ENCODE results near the gene MAPKBP1. TPM values are rescaled to one million over a fixed set of nuclear protein-coding genes. Genes with fewer than 3 reads are reported as not detected.

Gene MAPKBP1
- total and polyA plus RNA-seq, 2 of the 13 experiments (the other 11 are each of a cell fraction or from before 2014, with no cell fraction given): 3.0 to 7.3 TPM

DNA sequence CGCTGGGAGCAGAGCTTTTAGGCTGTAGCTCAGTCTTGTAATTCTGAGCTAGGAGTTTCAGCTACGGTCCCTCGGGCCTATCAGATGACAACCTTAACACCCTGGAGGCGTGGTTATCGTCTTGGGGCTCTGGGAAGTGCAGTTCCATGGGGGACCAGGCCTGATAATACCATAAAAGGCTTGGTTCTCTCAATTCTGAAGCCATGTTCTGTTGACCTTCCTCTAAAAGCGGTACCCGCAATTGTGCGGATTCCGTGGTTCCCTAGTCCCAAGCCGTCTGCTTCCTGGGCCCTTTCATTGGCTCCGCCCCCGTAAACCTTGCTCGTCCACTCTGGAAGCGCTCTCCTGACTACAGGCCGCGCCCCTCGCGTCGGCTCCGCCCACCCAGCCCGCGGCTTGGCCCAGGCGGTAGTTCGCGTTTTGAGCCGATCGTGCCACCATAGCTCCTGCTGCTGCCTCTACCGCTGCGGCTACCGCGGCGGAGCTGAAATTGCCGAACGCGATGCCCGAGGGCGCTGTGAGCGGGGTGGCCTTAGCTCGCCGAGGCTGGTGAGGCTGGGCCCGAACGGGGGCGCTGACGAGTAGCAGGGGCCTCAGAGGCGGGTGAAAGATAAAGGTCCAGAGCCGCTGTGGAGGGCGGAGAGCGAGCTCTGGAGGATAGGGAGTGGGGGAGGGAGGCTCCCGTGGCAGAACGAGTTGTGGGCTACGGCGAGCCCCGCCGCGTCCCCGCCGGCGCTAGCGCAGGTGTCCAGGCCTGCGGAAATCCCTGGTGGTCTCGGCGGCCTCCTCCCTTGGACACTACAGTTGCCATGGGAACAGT, at the start of gene MAPKBP1 (continued):
- TF ChIP-seq FOXO1 (CRISPR knock-in tag; IDR thresholded peaks at IDR 0.05) (peak; percentile 63; the same call in 1 of the 2 replicates), MTF2 (CRISPR knock-in tag; IDR thresholded peaks at IDR 0.05; ENCODE audit: borderline replicate concordance) (no peak; the same call in 1 of the 2 replicates), HNRNPL (IDR thresholded peaks at IDR 0.05; ENCODE audit: low read depth, low read length) (peak; percentile 93), TARDBP (CRISPR knock-in tag; IDR thresholded peaks at IDR 0.05) (peak; percentile 97), ZNF18 (CRISPR knock-in tag; IDR thresholded peaks at IDR 0.05; ENCODE audit: insufficient replicate concordance) (peak; percentile 73), RXRB (CRISPR knock-in tag; IDR thresholded peaks at IDR 0.05; ENCODE audit: borderline replicate concordance) (peak; percentile 54; the same call in 1 of the 2 replicates), MAFF (IDR thresholded peaks at IDR 0.05; ENCODE audit: low read depth, low read length) (no peak), PHF21A (CRISPR knock-in tag; IDR thresholded peaks at IDR 0.05) (peak; percentile 95), TEAD3 (CRISPR knock-in tag; optimal IDR thresholded peaks at IDR 0.05; ENCODE audit: borderline replicate concordance) (peak; percentile 83), ZBTB42 (CRISPR knock-in tag; IDR thresholded peaks at IDR 0.05) (no peak), PAWR (CRISPR knock-in tag; IDR thresholded peaks at IDR 0.05; ENCODE audit: borderline replicate concordance) (0 out of 2 replicates have a peak, but pooled peaks have one; percentile 29), EP300 (IDR thresholded peaks at IDR 0.05; ENCODE audit: low read depth in 2 of 2, low read length in 2 of 2) (peak; percentile 37 to 40; a peak in 3 of 4 replicates), EP300 (CRISPR knock-in tag; IDR thresholded peaks at IDR 0.05; ENCODE audit: borderline replicate concordance) (no peak; the same call in 1 of the 2 replicates), ZNF781 (CRISPR knock-in tag; IDR thresholded peaks at IDR 0.05; ENCODE audit: borderline replicate concordance, not compliant biosample characterization) (peak; percentile 39), BATF2 (CRISPR knock-in tag; IDR thresholded peaks at IDR 0.05) (no peak), CBFB (CRISPR knock-in tag; IDR thresholded peaks at IDR 0.05) (peak; percentile 91), TOPORS (CRISPR knock-in tag; IDR thresholded peaks at IDR 0.05) (peak; percentile 82; the same call in 1 of the 2 replicates), ARNT (IDR thresholded peaks at IDR 0.05) (no peak), ZNF598 (CRISPR knock-in tag; IDR thresholded peaks at IDR 0.05; ENCODE audit: borderline replicate concordance) (peak; percentile 87), ZNF510 (CRISPR knock-in tag; IDR thresholded peaks at IDR 0.05; ENCODE audit: low read depth) (no peak; the same call in 1 of the 2 replicates), HINFP (CRISPR knock-in tag; IDR thresholded peaks at IDR 0.05; ENCODE audit: low read depth) (0 out of 2 replicates have a peak, but pooled peaks have one; percentile 61)
- TF ChIP-seq, protein P1, sequence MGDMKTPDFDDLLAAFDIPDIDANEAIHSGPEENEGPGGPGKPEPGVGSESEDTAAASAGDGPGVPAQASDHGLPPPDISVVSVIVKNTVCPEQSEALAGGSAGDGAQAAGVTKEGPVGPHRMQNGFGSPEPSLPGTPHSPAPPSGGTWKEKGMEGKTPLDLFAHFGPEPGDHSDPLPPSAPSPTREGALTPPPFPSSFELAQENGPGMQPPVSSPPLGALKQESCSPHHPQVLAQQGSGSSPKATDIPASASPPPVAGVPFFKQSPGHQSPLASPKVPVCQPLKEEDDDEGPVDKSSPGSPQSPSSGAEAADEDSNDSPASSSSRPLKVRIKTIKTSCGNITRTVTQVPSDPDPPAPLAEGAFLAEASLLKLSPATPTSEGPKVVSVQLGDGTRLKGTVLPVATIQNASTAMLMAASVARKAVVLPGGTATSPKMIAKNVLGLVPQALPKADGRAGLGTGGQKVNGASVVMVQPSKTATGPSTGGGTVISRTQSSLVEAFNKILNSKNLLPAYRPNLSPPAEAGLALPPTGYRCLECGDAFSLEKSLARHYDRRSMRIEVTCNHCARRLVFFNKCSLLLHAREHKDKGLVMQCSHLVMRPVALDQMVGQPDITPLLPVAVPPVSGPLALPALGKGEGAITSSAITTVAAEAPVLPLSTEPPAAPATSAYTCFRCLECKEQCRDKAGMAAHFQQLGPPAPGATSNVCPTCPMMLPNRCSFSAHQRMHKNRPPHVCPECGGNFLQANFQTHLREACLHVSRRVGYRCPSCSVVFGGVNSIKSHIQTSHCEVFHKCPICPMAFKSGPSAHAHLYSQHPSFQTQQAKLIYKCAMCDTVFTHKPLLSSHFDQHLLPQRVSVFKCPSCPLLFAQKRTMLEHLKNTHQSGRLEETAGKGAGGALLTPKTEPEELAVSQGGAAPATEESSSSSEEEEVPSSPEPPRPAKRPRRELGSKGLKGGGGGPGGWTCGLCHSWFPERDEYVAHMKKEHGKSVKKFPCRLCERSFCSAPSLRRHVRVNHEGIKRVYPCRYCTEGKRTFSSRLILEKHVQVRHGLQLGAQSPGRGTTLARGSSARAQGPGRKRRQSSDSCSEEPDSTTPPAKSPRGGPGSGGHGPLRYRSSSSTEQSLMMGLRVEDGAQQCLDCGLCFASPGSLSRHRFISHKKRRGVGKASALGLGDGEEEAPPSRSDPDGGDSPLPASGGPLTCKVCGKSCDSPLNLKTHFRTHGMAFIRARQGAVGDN (CRISPR knock-in tag; IDR thresholded peaks at IDR 0.05): peak; percentile 99
